HG02970 (cell line): ENCODE data around the gene SAMM50.

Source experiments
- ATAC-seq: cut with Tn5 transposase; IDR thresholded peaks from one replicate; pipeline ENCODE4 v1.9.1; 2021; ENCODE audit warnings: mild to moderate bottlenecking, moderate library complexity, moderate number of reproducible peaks; ENCODE audit not compliant: unreplicated experiment, low FRiP score

SAMM50 gene

GRCh38 chr22:43945632-43946383, 9.4 kb upstream of the SAMM50 start:
- ATAC-seq, result no peak

- no peak for ATAC-seq
Measured at GRCh38 chr22:43946384-43946667, 8.9 kb upstream of the SAMM50 start.

- ATAC-seq, result no peak
Measured at GRCh38 chr22:43948836-43949406, 6.3 kb upstream of the SAMM50 start.

GRCh38 chr22:43951391-43951790, 3.9 kb upstream of the SAMM50 start:
- ATAC-seq, result no peak

GRCh38 chr22:43951966-43952365, 3.3 kb upstream of the SAMM50 start:
- ATAC-seq, result no peak

GRCh38 chr22:43953988-43954785, 1.1 kb upstream of the SAMM50 start:
- ATAC-seq, result no peak

GRCh38 chr22:43955883-43956782, 891 bp downstream of the SAMM50 start:
- no peak for ATAC-seq

GRCh38 chr22:43956805-43957463, 1.7 kb downstream of the SAMM50 start:
- no peak for ATAC-seq

GRCh38 chr22:43957871-43958270, 2.6 kb downstream of the SAMM50 start:
- no peak for ATAC-seq

- ATAC-seq, result no peak
Measured at GRCh38 chr22:43964314-43964857, 9.1 kb downstream of the SAMM50 start.

- ATAC-seq, result no peak
Measured at GRCh38 chr22:43967069-43967468, 11.8 kb downstream of the SAMM50 start.

GRCh38 chr22:43968614-43969013, 13.4 kb downstream of the SAMM50 start:
- no peak for ATAC-seq

- no peak for ATAC-seq
Measured at GRCh38 chr22:43969021-43969878, 14.0 kb downstream of the SAMM50 start.

- ATAC-seq, result no peak
Measured at GRCh38 chr22:43969989-43970755, 14.9 kb downstream of the SAMM50 start.

- ATAC-seq, result no peak
Measured at GRCh38 chr22:43971112-43971511, 15.9 kb downstream of the SAMM50 start.

GRCh38 chr22:43972931-43973462, 17.8 kb downstream of the SAMM50 start:
- no peak for ATAC-seq

GRCh38 chr22:43974028-43974545, 18.8 kb downstream of the SAMM50 start:
- ATAC-seq, result no peak

GRCh38 chr22:43975041-43975440, 19.8 kb downstream of the SAMM50 start:
- no peak for ATAC-seq
